ENCODE results near the gene SYNGR1. TPM values are rescaled to one million over a fixed set of nuclear protein-coding genes. Genes with fewer than 3 reads are reported as not detected.
"Not testable (repeated sequence)": the region's sequence is repeated elsewhere in the genome, so short reads cannot be mapped to it uniquely, and the experiment has no call there.

Gene SYNGR1
- total RNA-seq, 1 donor from 2014 or later, result 10.8 TPM

- no peak for DNase-seq (ENCODE audit: low spot score)
These were observed 33.2 kb upstream of the SYNGR1 start for GRCh38 chr22:39316440-39317083.

GRCh38 chr22:39317084-39317774 is 32.6 kb upstream of the SYNGR1 start:
- DNase-seq (ENCODE audit: low spot score), result no peak

GRCh38 chr22:39317775-39318506 is 31.9 kb upstream of the SYNGR1 start:
- no peak for DNase-seq (ENCODE audit: low spot score)

GRCh38 chr22:39318507-39319283 is 31.1 kb upstream of the SYNGR1 start:
- DNase-seq (ENCODE audit: low spot score), result no peak

- peak; percentile 99 for DNase-seq (ENCODE audit: low spot score)
These were observed 30.3 kb upstream of the SYNGR1 start, which contains the start of gene RPL3 for GRCh38 chr22:39319284-39320022. Gene RPL3, minus strand, starts transcription at chr22:39319623. Its CDS starts 26 bp downstream, at chr22:39319597.

GRCh38 chr22:39320616-39321029 is 29.2 kb upstream of the SYNGR1 start:
- DNase-seq (ENCODE audit: low spot score), result not testable (repeated sequence)

GRCh38 chr22:39325392-39325932 is 24.3 kb upstream of the SYNGR1 start:
- DNase-seq (ENCODE audit: low spot score), result no peak

- DNase-seq (ENCODE audit: low spot score), result no peak
These were observed 21.6 kb upstream of the SYNGR1 start for GRCh38 chr22:39327995-39328754.

- not testable (repeated sequence) for DNase-seq (ENCODE audit: low spot score)
These were observed 19.2 kb upstream of the SYNGR1 start for GRCh38 chr22:39330553-39330952.

- DNase-seq (ENCODE audit: low spot score), result no peak
These were observed 17.2 kb upstream of the SYNGR1 start for GRCh38 chr22:39332441-39333064.

- DNase-seq (ENCODE audit: low spot score), result no peak
These were observed 13.4 kb upstream of the SYNGR1 start for GRCh38 chr22:39336411-39336810.

GRCh38 chr22:39339775-39340174 is 10.0 kb upstream of the SYNGR1 start:
- not testable (repeated sequence) for DNase-seq (ENCODE audit: low spot score)

GRCh38 chr22:39341179-39341578 is 8.6 kb upstream of the SYNGR1 start:
- no peak for DNase-seq (ENCODE audit: low spot score)

GRCh38 chr22:39343259-39344045 is 6.3 kb upstream of the SYNGR1 start:
- no peak for DNase-seq (ENCODE audit: low spot score)

GRCh38 chr22:39344046-39344390 is 5.8 kb upstream of the SYNGR1 start:
- no peak for DNase-seq (ENCODE audit: low spot score)

- DNase-seq (ENCODE audit: low spot score), result no peak
These were observed 4.6 kb upstream of the SYNGR1 start for GRCh38 chr22:39345231-39345630.

- DNase-seq (ENCODE audit: low spot score), result no peak
These were observed 784 bp upstream of the SYNGR1 start for GRCh38 chr22:39348909-39349505.

GRCh38 chr22:39349506-39349966 is 255 bp upstream of the SYNGR1 start:
- DNase-seq (ENCODE audit: low spot score), result no peak

Measured in mesenteric fat pad (tissue), 1 donor.